GM12878 (cell line): ENCODE data around the gene SLC25A46. TPM values are rescaled to one million over a fixed set of nuclear protein-coding genes. Genes with fewer than 3 reads are reported as not detected.

Experiments used
- BHLHE40 ChIP-seq, 2 experiments: fragments of 450-650 bp in 1 of 2; IDR thresholded peaks; 2 replicates each; pipeline ENCODE4 v1.6.1; 2011 to 2017; ENCODE audit warnings: low read depth in 2 of 2, borderline replicate concordance in 1 of 2, improper control_type of control experiment in 1 of 2, low read length in 1 of 2, mild to moderate bottlenecking in 1 of 2
- CREB1 ChIP-seq: IDR thresholded peaks from 2 replicates; pipeline ENCODE4 v1.6.1; 2012; ENCODE audit warnings: low read depth, mild to moderate bottlenecking, inconsistent platforms
- E2F8 ChIP-seq: fragments of 450-650 bp; IDR thresholded peaks from 2 replicates; pipeline ENCODE4 v1.6.1; 2018; ENCODE audit warnings: mild to moderate bottlenecking, low read depth, moderate library complexity; ENCODE audit not compliant: partially characterized antibody
- MAX ChIP-seq: IDR thresholded peaks from 2 replicates; pipeline ENCODE4 v1.6.1; 2012; ENCODE audit warnings: low read depth, low read length, improper control_type of control experiment
- MTA2 ChIP-seq: fragments of 450-650 bp; IDR thresholded peaks from 2 replicates; pipeline ENCODE4 v1.6.1; 2016; ENCODE audit warnings: low read depth, mild to moderate bottlenecking, moderate library complexity
- MYC ChIP-seq: IDR thresholded peaks from 2 replicates; pipeline ENCODE4 v1.6.1; 2011; ENCODE audit warnings: mild to moderate bottlenecking, low read length, moderate library complexity, inconsistent platforms; ENCODE audit not compliant: insufficient read depth, insufficient replicate concordance, insufficient read length, severe bottlenecking
- NR2F1 ChIP-seq: fragments of 450-650 bp; conservative IDR thresholded peaks from 2 replicates; pipeline ENCODE4 v1.6.1; 2017; ENCODE audit warnings: mild to moderate bottlenecking
- RELB ChIP-seq: fragments of 450-650 bp; IDR thresholded peaks from 2 replicates; pipeline ENCODE4 v1.6.1; 2017; ENCODE audit warnings: low read depth, mild to moderate bottlenecking, moderate library complexity
- SIX5 ChIP-seq: IDR thresholded peaks from 2 replicates; pipeline ENCODE4 v1.6.1; 2011; ENCODE audit warnings: mild to moderate bottlenecking, low read depth, low read length, moderate library complexity; ENCODE audit not compliant: severe bottlenecking
- ZBTB40 ChIP-seq: fragments of 450-650 bp; IDR thresholded peaks from 2 replicates; pipeline ENCODE4 v1.6.1; 2016; ENCODE audit warnings: mild to moderate bottlenecking, moderate library complexity, borderline replicate concordance
- ZNF24 ChIP-seq: fragments of 450-650 bp; IDR thresholded peaks from 2 replicates; pipeline ENCODE4 v1.6.1; 2017; ENCODE audit warnings: antibody characterized with exemption, mild to moderate bottlenecking
- ZNF274 ChIP-seq: IDR thresholded peaks from one replicate; pipeline ENCODE4 v1.8.0; 2011; ENCODE audit not compliant: insufficient read length, insufficient read depth
- ZNF687 ChIP-seq: fragments of 450-650 bp; IDR thresholded peaks from 2 replicates; pipeline ENCODE4 v1.6.1; 2017; ENCODE audit warnings: mild to moderate bottlenecking, moderate library complexity
- polyA plus RNA-seq, 11 experiments: library from polyadenylated mRNA; depleted of rRNA in 4 of 11; unstranded in 6 of 11; stranded (reverse) in 5 of 11; fragments of >200 nt; fragmentation: Nextera tagmentation in 4 of 11; fragmentation: Illumina TruSeq in 1 of 11; extraction: Ambion mirVana in 4 of 11; extraction: Trizol in 1 of 11; gene quantifications; 1 replicate in 1 of 11; 2 replicates in 10 of 11; pipeline versions ENCODE4 v1.2.1 to v1.2.3, GENCODE V29; 2011 to 2016; ENCODE audit warnings: inconsistent platforms in 2 of 11, missing spikeins in 2 of 11, low read depth in 1 of 11
- total RNA-seq, 4 experiments: library from RNA; depleted of rRNA in 3 of 4; stranded (reverse); fragments of >200 nt in 3 of 4; fragmentation: Illumina TruSeq in 1 of 4; extraction: Trizol in 1 of 4; gene quantifications; 2 replicates each; pipeline versions ENCODE4 v1.2.1 to v1.2.3, GENCODE V29; 2013 to 2021

SLC25A46 gene
- total and polyA plus RNA-seq, 10 of the 15 experiments (the other 5 are each of a cell fraction or from before 2014, with no cell fraction given), result 18.0 to 89.6 (median 68.2) TPM

GRCh38 chr5:110738812-110739651 is at the start of gene SLC25A46 (continued):
- TF ChIP-seq MYC, result no peak
- peak; percentile 23 for TF ChIP-seq SIX5
- TF ChIP-seq MAX, result peak; percentile 87
- peak; percentile 92 for TF ChIP-seq CREB1
- no peak; the same call in 1 of the 2 replicates for TF ChIP-seq MTA2
- TF ChIP-seq ZNF274, result no peak
- TF ChIP-seq ZNF687, result peak; percentile 53
- TF ChIP-seq ZNF24, result 0 out of 2 replicates have a peak, but pooled peaks have one; percentile 16
- TF ChIP-seq E2F8, result peak; percentile 92
- TF ChIP-seq ZBTB40, result peak; percentile 95
- TF ChIP-seq NR2F1, result peak; percentile 86
- no peak; the same call in none of the 2 replicates for TF ChIP-seq RELB
- peak; percentile 92 to 93 for TF ChIP-seq BHLHE40 (IDR thresholded peaks at IDR 0.05; ENCODE audit: borderline replicate concordance in 1 of 2, low read depth in 2 of 2, low read length in 1 of 2)
